Erythroblast (primary cell): ENCODE results near the gene TRAF7.
"Not testable (repeated sequence)": the region's sequence is repeated elsewhere in the genome, so short reads cannot be mapped to it uniquely, and the experiment has no call there.

ENCODE experiments used
- GATA1 ChIP-seq: IDR thresholded peaks from 2 replicates; pipeline ENCODE4 v1.6.1; 2011; ENCODE audit warnings: low read depth, mild to moderate bottlenecking, control low read depth, low read length, moderate library complexity
- POLR2A ChIP-seq: IDR thresholded peaks from 2 replicates; pipeline ENCODE4 v1.6.1; 2011; ENCODE audit warnings: mild to moderate bottlenecking, low read length

DNA sequence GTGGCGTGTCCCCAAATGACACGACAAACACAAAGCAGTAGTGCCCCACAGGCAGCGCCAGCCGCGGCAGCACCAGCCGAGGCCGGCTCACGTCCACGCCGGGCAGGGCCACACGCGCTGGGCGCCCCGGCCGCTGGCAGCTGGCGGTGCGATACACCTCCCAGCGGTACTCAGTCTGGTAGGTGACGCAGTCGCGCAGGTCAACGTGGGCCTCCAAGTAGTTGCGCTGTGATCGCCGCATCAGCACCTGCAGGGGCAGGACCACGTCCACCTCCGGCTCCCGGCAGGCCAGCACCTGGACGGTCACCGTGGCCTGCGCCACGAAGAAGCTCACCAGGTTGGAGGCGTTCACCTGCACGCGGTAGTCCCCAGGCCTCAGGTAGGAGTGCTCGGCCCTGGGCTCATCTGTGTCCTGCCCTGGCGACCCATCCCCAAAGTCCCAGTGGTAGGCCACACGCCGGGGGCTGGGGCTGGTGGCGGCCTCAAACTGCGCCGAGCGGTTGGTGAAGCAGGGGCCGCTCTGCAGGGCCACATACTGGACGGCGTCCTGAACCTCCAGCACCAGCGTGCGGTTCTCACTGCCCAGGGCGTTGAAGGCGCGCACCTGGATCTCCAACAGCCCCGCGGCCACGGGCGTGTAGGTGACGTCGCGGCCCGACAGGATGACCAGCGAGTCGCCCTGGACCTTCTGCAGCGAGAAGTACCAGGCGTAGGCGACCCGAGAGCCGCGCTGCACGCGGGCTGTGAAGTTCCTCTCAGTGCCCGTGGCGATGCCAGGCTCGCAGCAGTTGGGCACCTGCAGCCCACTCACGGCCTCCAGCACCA, 46.9 kb upstream of the TRAF7 start:
- TF ChIP-seq POLR2A, GATA1: not testable (repeated sequence)
